ENCODE data around the gene PLEKHM3.

Gene PLEKHM3

GRCh38 chr2:207819021-207819797 lies 206.1 kb downstream of the PLEKHM3 start:
- no peak for DNase-seq (ENCODE audit: low spot score)
- no peak overlapping the region for H3K27ac ChIP-seq
- TF ChIP-seq CTCF (IDR thresholded peaks at IDR 0.05): no peak
- H3K4me3 ChIP-seq: no peak overlapping the region

- DNase-seq (ENCODE audit: low spot score): no peak
- no peak for TF ChIP-seq CTCF (IDR thresholded peaks at IDR 0.05)
- no peak overlapping the region for H3K27ac ChIP-seq
- H3K4me3 ChIP-seq: no peak overlapping the region
Observed at GRCh38 chr2:207816546-207816945, 208.8 kb downstream of the PLEKHM3 start.

- H3K27ac ChIP-seq: no peak overlapping the region
- TF ChIP-seq CTCF (IDR thresholded peaks at IDR 0.05): no peak
- no peak for DNase-seq (ENCODE audit: low spot score)
Observed at GRCh38 chr2:207815254-207815653, 210.1 kb downstream of the PLEKHM3 start.

GRCh38 chr2:207813942-207814341 lies 211.4 kb downstream of the PLEKHM3 start:
- no peak overlapping the region for H3K27ac ChIP-seq
- no peak for TF ChIP-seq CTCF (IDR thresholded peaks at IDR 0.05)
- no peak for DNase-seq (ENCODE audit: low spot score)
- H3K4me3 ChIP-seq: no peak overlapping the region

More at GRCh38 chr2:207815254-207815653, 210.1 kb downstream of the PLEKHM3 start:
- H3K4me3 ChIP-seq: no peak overlapping the region

GRCh38 chr2:207813221-207813916 lies 212.0 kb downstream of the PLEKHM3 start:
- TF ChIP-seq CTCF (IDR thresholded peaks at IDR 0.05): no peak
- DNase-seq (ENCODE audit: low spot score): no peak
- H3K27ac ChIP-seq: no peak overlapping the region
- no peak overlapping the region for H3K4me3 ChIP-seq

GRCh38 chr2:207812726-207813080 lies 212.6 kb downstream of the PLEKHM3 start:
- no peak for DNase-seq (ENCODE audit: low spot score)
- Histone ChIP-seq H3K27ac (no peak overlapping the region), H3K4me3 (no peak overlapping the region)
- no peak for TF ChIP-seq CTCF (IDR thresholded peaks at IDR 0.05)

Measured in coronary artery (tissue), 2 donors.